NB4 (cell line): ENCODE data around the gene PDE11A.

Source experiments
- DNase-seq: peaks from one replicate; pipeline ENCODE4 v3.0.0; 2010; ENCODE audit warnings: low read depth
- H3K4me3 ChIP-seq: one replicate; pipeline ENCODE4 v1.5.1; 2011; ENCODE audit warnings: mild to moderate bottlenecking, low read depth, low read length, moderate library complexity
- CTCF ChIP-seq: IDR thresholded peaks from one replicate; pipeline ENCODE4 v1.5.1; 2012; ENCODE audit warnings: low read depth, low read length
- MAX ChIP-seq: IDR thresholded peaks from 2 replicates; pipeline ENCODE4 v1.6.1; 2011; ENCODE audit warnings: low read depth, low read length
- MYC ChIP-seq: IDR thresholded peaks from 2 replicates; pipeline ENCODE4 v1.6.1; 2011; ENCODE audit warnings: low read depth, low read length
- POLR2A ChIP-seq: IDR thresholded peaks from 2 replicates; pipeline ENCODE4 v1.6.1; 2011; ENCODE audit warnings: mild to moderate bottlenecking; ENCODE audit not compliant: insufficient read length; ENCODE audit errors: extremely low read depth

PDE11A gene

GRCh38 chr2:177575358-177575757 lies 497.2 kb downstream of the PDE11A start:
- TF ChIP-seq POLR2A = no peak
- TF ChIP-seq MAX = no peak
- no peak for TF ChIP-seq MYC
- DNase-seq = no peak
- H3K4me3 ChIP-seq = no peak overlapping the region

- no peak for DNase-seq
- TF ChIP-seq MYC (no peak), CTCF (no peak), POLR2A (no peak), MAX (no peak)
- H3K4me3 ChIP-seq = no peak overlapping the region
These were observed 498.2 kb downstream of the PDE11A start for GRCh38 chr2:177574356-177574755.
